Upper lobe of left lung (tissue), 4 donors: ENCODE measurements around the gene PRLR.

Experiments used
- EP300 ChIP-seq, 4 donors: sonication (generic); formaldehyde crosslinking; IDR thresholded peaks; one replicate each; pipeline ENCODE4 v1.5.1; 2017; ENCODE audit warnings: antibody characterized with exemption in 4 of 4, control low read depth in 2 of 4
- POLR2A ChIP-seq, 4 donors: fragments of 450-650 bp; IDR thresholded peaks; one replicate each; pipeline ENCODE4 v1.5.1; 2016 to 2017; ENCODE audit warnings: antibody characterized with exemption in 4 of 4, mild to moderate bottlenecking in 2 of 4
- POLR2AphosphoS5 ChIP-seq, 2 donors: sonication (generic); formaldehyde crosslinking; IDR thresholded peaks; one replicate each; pipeline ENCODE4 v1.5.1; 2017; ENCODE audit warnings: antibody characterized with exemption in 2 of 2
- TF ChIP-seq, protein P1 (sequence below), 6 experiments: fragments of 450-650 bp in 4 of 6; fragments of 200-600 bp in 2 of 6; sonication (generic) in 2 of 6; IDR thresholded peaks; one replicate each; pipeline ENCODE4 v1.5.1; 2016 to 2019; ENCODE audit warnings: antibody characterized with exemption in 6 of 6

DNA sequence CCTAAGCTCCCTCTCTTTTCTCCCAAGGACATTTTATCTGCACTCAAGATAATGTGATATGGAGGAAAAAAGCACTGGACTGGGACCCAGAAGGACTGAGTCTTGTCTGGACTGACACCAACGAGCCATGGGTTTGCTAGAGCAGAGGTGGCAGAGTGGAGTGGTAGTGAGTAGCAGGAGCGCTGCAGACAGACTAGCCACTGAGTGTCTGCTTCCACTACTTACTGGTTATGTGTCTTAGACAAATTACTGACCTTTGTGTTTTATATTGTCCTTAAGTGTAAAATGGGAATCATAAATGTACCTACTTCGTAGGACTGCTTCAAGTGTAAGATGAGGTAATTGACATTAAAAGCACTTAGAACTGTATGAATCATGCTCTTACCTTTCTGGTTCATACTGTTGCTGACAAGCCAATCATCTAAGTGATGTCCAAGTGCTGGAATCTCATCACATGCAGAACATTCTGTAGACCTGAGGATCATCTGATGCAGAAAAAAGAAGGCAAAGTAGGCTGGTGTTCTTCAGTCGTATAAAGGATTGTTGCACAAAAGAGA lies 12.5 kb upstream of the PRLR start:
- TF ChIP-seq, protein P1, sequence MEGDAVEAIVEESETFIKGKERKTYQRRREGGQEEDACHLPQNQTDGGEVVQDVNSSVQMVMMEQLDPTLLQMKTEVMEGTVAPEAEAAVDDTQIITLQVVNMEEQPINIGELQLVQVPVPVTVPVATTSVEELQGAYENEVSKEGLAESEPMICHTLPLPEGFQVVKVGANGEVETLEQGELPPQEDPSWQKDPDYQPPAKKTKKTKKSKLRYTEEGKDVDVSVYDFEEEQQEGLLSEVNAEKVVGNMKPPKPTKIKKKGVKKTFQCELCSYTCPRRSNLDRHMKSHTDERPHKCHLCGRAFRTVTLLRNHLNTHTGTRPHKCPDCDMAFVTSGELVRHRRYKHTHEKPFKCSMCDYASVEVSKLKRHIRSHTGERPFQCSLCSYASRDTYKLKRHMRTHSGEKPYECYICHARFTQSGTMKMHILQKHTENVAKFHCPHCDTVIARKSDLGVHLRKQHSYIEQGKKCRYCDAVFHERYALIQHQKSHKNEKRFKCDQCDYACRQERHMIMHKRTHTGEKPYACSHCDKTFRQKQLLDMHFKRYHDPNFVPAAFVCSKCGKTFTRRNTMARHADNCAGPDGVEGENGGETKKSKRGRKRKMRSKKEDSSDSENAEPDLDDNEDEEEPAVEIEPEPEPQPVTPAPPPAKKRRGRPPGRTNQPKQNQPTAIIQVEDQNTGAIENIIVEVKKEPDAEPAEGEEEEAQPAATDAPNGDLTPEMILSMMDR (IDR thresholded peaks at IDR 0.05): no peak
- TF ChIP-seq POLR2A (IDR thresholded peaks at IDR 0.05) (no peak), EP300 (IDR thresholded peaks at IDR 0.05) (no peak), POLR2AphosphoS5 (IDR thresholded peaks at IDR 0.05) (no peak)
